ENCODE data around the gene SNX8. TPM values are rescaled to one million over a fixed set of nuclear protein-coding genes. Genes with fewer than 3 reads are reported as not detected.

SNX8 gene
- total and polyA plus RNA-seq, 9 of the 15 experiments (the other 6 are each of a cell fraction or from before 2014, with no cell fraction given) = 2.7 to 51.6 (median 16.9) TPM

GRCh38 chr7:2314209-2314955, at the start of gene SNX8 (continued):
- TF ChIP-seq PRDM10 (IDR thresholded peaks at IDR 0.05; ENCODE audit: partially characterized antibody) (peak; percentile 11), STAG1 (CRISPR knock-in tag; IDR thresholded peaks at IDR 0.05; ENCODE audit: borderline replicate concordance) (no peak), FOXA3 (CRISPR knock-in tag; conservative IDR thresholded peaks at IDR 0.05 in 1 of 2, IDR thresholded peaks at IDR 0.05 in 1 of 2) (peak in 1 of 2 experiments; percentile 39; a peak in 1 of 4 replicates), UBTF (IDR thresholded peaks at IDR 0.05; ENCODE audit: borderline replicate concordance in 1 of 2, low read depth in 2 of 2, low read length in 2 of 2) (peak in 1 of 2 experiments; percentile 32; a peak in 1 of 4 replicates), ZNF347 (CRISPR knock-in tag; IDR thresholded peaks at IDR 0.05; ENCODE audit: low read depth) (no peak), CUX1 (CRISPR knock-in tag; IDR thresholded peaks at IDR 0.05) (no peak), CEBPG (CRISPR knock-in tag; IDR thresholded peaks at IDR 0.05) (no peak; the same call in 1 of the 2 replicates), CEBPG (tag; conservative IDR thresholded peaks at IDR 0.05 in 1 of 2, IDR thresholded peaks at IDR 0.05 in 1 of 2) (no peak), KDM5B (IDR thresholded peaks at IDR 0.05; ENCODE audit: insufficient replicate concordance, low read depth, low read length) (peak; percentile 59), ZNF217 (CRISPR knock-in tag; IDR thresholded peaks at IDR 0.05) (no peak), ATF2 (CRISPR knock-in tag; IDR thresholded peaks at IDR 0.05) (no peak)

All from K562 (cell line).